Activated naive CD8-positive, alpha-beta T cell treated with anti-CD3 and anti-CD28 coated beads, Interleukin-2, amount 10 ng/mL, durations not matched to agents 7 days and 5 days (primary cell): ENCODE measurements around the gene TOR1AIP2. TPM values are rescaled to one million over a fixed set of nuclear protein-coding genes. Genes with fewer than 3 reads are reported as not detected.

ENCODE experiments used
- ATAC-seq: fragments of 150-1000 bp; cut with Tn5 transposase; one replicate; pipeline ENCODE4 v1.10.0; 2021; ENCODE audit warnings: low read depth, moderate library complexity
- POLR2A ChIA-PET: fragments of 350-600 bp; sonication (Branson Sonifier 250); formaldehyde crosslinking; loops from one replicate; lab custom pipeline; 2021; ENCODE audit warnings: antibody characterized with exemption; lab: Charles Lee
- DNase-seq: peaks from one replicate; pipeline ENCODE4 v3.0.0; 2021
- H3K27ac Mint-ChIP-seq: one replicate; pipeline ENCODE4 v1.8.0; 2022; ENCODE audit warnings: mild to moderate bottlenecking, mixed read lengths
- H3K27me3 Mint-ChIP-seq: one replicate; pipeline ENCODE4 v1.8.0; 2022; ENCODE audit warnings: mild to moderate bottlenecking, moderate library complexity, mixed read lengths
- H3K36me3 Mint-ChIP-seq: one replicate; pipeline ENCODE4 v1.8.0; 2021; ENCODE audit warnings: mild to moderate bottlenecking, mixed read lengths
- H3K4me1 Mint-ChIP-seq: one replicate; pipeline ENCODE4 v1.8.0; 2021; ENCODE audit warnings: mixed read lengths
- H3K4me3 Mint-ChIP-seq: one replicate; pipeline ENCODE4 v1.8.0; 2022; ENCODE audit warnings: mild to moderate bottlenecking, moderate library complexity, mixed read lengths
- H3K9me3 Mint-ChIP-seq: one replicate; pipeline ENCODE4 v1.8.0; 2021; ENCODE audit warnings: mixed read lengths
- total RNA-seq, 2 experiments: library from RNA; stranded (reverse); gene quantifications; one replicate each; pipeline ENCODE4 v1.2.3, GENCODE V29; 2021

Gene TOR1AIP2
- total RNA-seq, 2 experiments from 2014 or later: 45.6 to 48.5 TPM

GRCh38 chr1:179888071-179888470, 10.5 kb upstream of the TOR1AIP2 start:
- peaks cover 22% of the 10 kb centered on the region for H3K4me1 Mint-ChIP-seq
- no peaks in the 10 kb centered on the region for H3K27me3 Mint-ChIP-seq
- peak overlapping the region; percentile 6 for H3K4me3 Mint-ChIP-seq
- DNase-seq: no peak
- H3K36me3 Mint-ChIP-seq: peaks cover 17% of the 10 kb centered on the region
- no peaks in the 10 kb centered on the region for H3K9me3 Mint-ChIP-seq
- POLR2A ChIA-PET: no interaction called here
- H3K27ac Mint-ChIP-seq: peak overlapping the region; percentile 0
- ATAC-seq: no peak

GRCh38 chr1:179883745-179884138, 6.1 kb upstream of the TOR1AIP2 start:
- Mint-ChIP-seq H3K36me3 (peaks cover 15% of the 10 kb centered on the region), H3K4me1 (peaks cover 30% of the 10 kb centered on the region), H3K27me3 (no peaks in the 10 kb centered on the region), H3K27ac (peak overlapping the region; percentile 99), H3K9me3 (no peaks in the 10 kb centered on the region), H3K4me3 (peak overlapping the region; percentile 94)
- DNase-seq: no peak
- peak; percentile 13 for ATAC-seq
- POLR2A ChIA-PET: interaction anchor here (0.6 to 4.8 kb wide), 11 partner anchors 9 to 271 kb away, joined by 3 to 86 read pairs (median 4); partner anchors contain the start of genes CEP350 and QSOX1

- peak overlapping the region; percentile 94 for H3K4me3 Mint-ChIP-seq
- H3K27ac Mint-ChIP-seq: peak overlapping the region; percentile 99
- ATAC-seq: peak; percentile 7
- H3K9me3 Mint-ChIP-seq: no peaks in the 10 kb centered on the region
- H3K27me3 Mint-ChIP-seq: no peaks in the 10 kb centered on the region
- POLR2A ChIA-PET: interaction anchor here (0.6 to 4.8 kb wide), 11 partner anchors 8 to 272 kb away, joined by 3 to 86 read pairs (median 4); partner anchors contain the start of genes CEP350 and QSOX1
- no peak for DNase-seq
- peaks cover 32% of the 10 kb centered on the region for H3K4me1 Mint-ChIP-seq
- peaks cover 15% of the 10 kb centered on the region for H3K36me3 Mint-ChIP-seq
Measured at GRCh38 chr1:179883040-179883744, 5.6 kb upstream of the TOR1AIP2 start.

DNA sequence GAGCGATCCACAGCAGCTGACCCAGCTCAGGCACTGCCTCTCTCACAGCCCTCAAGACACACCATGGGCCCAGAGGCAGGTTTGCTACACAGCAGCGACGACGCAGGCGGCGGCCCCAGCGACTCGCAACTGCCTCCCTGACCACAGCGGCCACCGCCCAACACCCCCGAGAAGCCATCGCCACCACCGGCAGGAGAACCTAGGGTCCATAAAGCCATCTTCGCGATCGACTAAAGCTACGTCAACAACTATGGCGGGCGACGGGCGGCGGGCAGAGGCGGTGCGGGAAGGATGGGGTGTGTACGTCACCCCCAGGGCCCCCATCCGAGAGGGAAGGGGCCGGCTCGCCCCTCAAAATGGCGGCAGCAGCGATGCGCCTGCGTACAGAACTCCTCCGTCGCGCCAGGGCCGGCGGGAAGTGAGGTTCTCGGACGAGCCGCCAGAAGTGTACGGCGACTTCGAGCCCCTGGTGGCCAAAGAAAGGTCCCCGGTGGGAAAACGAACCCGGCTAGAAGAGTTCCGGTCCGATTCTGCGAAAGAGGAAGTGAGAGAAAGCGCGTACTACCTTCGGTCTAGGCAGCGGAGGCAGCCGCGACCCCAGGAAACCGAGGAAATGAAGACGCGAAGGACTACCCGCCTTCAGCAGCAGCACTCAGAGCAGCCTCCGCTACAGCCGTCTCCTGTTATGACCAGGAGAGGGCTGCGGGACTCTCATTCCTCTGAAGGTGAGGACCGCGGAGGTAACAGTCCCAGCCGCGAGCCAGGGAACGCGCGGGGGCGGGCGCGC, 4.8 kb upstream of the TOR1AIP2 start, which contains the start of gene TOR1AIP1:
Gene TOR1AIP1 (plus strand): TSS at position 33 of the 787 bp plus-strand sequence. CDS start 218 bp downstream, at position 251.
- H3K4me1 Mint-ChIP-seq: peaks cover 31% of the 10 kb centered on the region
- H3K4me3 Mint-ChIP-seq: peak within 1 kb of the TSS; percentile 94
- H3K27ac Mint-ChIP-seq: peak within 1 kb of the TSS; percentile 99
- no peaks in the 10 kb centered on the region for H3K27me3 Mint-ChIP-seq
- H3K9me3 Mint-ChIP-seq: no peaks in the 10 kb centered on the region
- ATAC-seq (peak; percentile 86), DNase-seq (peak; percentile 94)
- POLR2A ChIA-PET: interaction anchor here (0.8 to 4.8 kb wide), 11 partner anchors 10 to 273 kb away, joined by 3 to 86 read pairs (median 4); partner anchors contain the start of genes CEP350 and QSOX1
- H3K36me3 Mint-ChIP-seq: peaks cover 14% of the 10 kb centered on the region

- no peak for DNase-seq
- Mint-ChIP-seq H3K27ac (peak overlapping the region; percentile 99), H3K4me1 (peaks cover 31% of the 10 kb centered on the region), H3K36me3 (peaks cover 14% of the 10 kb centered on the region), H3K27me3 (no peaks in the 10 kb centered on the region), H3K9me3 (no peaks in the 10 kb centered on the region), H3K4me3 (peak overlapping the region; percentile 94)
- ATAC-seq: no peak
- POLR2A ChIA-PET: interaction anchor here (1.2 to 4.8 kb wide), 6 partner anchors 10 to 273 kb away, joined by 3 to 86 read pairs (median 10); partner anchors contain the start of genes CEP350 and QSOX1
Measured at GRCh38 chr1:179881642-179882252, 4.1 kb upstream of the TOR1AIP2 start.

DNA sequence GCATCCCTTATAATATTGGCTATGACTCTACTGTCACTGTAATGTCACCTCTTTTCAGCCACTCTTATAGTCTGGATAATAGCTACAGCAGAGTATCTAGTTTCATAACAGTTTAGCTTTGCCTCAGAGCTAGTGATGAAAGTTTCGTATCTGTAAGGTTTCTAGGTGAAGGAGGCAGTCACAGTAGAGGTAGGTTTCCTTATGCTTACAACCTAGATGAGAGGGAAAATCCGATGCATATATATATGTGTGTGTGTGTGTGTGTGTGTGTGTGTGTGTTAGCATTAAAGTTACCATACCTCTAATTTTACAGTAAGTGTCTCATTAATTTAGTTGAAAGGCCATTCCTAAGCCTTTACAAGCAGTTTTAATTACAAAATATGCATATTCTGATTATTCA, 2.2 kb upstream of the TOR1AIP2 start:
- Mint-ChIP-seq H3K4me3 (no peak overlapping the region), H3K9me3 (no peaks in the 10 kb centered on the region), H3K27me3 (no peaks in the 10 kb centered on the region), H3K4me1 (peaks cover 28% of the 10 kb centered on the region), H3K27ac (no peak overlapping the region), H3K36me3 (peaks cover 11% of the 10 kb centered on the region)
- POLR2A ChIA-PET: no interaction called here
- ATAC-seq: no peak
- no peak for DNase-seq

- POLR2A ChIA-PET: no interaction called here
- ATAC-seq (no peak), DNase-seq (no peak)
- Mint-ChIP-seq H3K27me3 (no peaks in the 10 kb centered on the region), H3K9me3 (no peaks in the 10 kb centered on the region), H3K27ac (peak overlapping the region; percentile 51), H3K36me3 (peaks cover 14% of the 10 kb centered on the region), H3K4me3 (peak overlapping the region; percentile 92), H3K4me1 (peaks cover 26% of the 10 kb centered on the region)
Measured at GRCh38 chr1:179876300-179876715, 1.3 kb downstream of the TOR1AIP2 start.

GRCh38 chr1:179875596-179876299, 1.9 kb downstream of the TOR1AIP2 start:
- Mint-ChIP-seq H3K4me1 (peaks cover 25% of the 10 kb centered on the region), H3K27ac (no peak overlapping the region), H3K9me3 (no peaks in the 10 kb centered on the region), H3K27me3 (no peaks in the 10 kb centered on the region), H3K4me3 (no peak overlapping the region), H3K36me3 (peaks cover 14% of the 10 kb centered on the region)
- ATAC-seq (no peak), DNase-seq (no peak)
- POLR2A ChIA-PET: interaction anchor here (1.2 kb wide), 1 partner anchor 8 kb away, joined by 3 read pairs; no protein-coding TSS in a partner anchor

DNA sequence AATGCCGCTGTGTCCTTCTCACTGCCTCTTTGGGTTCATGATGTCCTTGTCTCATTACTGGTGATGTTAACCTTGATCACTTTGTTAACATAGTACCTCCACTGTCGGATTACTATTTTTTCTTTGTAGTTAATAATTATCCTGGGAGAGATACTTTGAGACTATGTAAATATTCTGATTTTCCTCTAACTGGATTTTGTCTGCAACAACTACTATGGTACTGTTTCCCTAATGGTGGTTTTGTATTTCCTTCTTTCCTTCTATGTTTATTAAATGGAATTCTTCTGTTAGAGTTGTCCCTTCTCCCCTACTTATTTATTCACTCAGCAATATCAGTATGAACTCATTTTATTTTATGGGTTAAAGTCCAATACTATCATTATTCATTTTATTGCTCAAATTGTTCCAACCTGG, 4.2 kb downstream of the TOR1AIP2 start:
- Mint-ChIP-seq H3K36me3 (peaks cover 14% of the 10 kb centered on the region), H3K4me1 (peaks cover 21% of the 10 kb centered on the region), H3K4me3 (no peak overlapping the region), H3K9me3 (no peaks in the 10 kb centered on the region), H3K27me3 (no peaks in the 10 kb centered on the region), H3K27ac (no peak overlapping the region)
- DNase-seq (no peak), ATAC-seq (no peak)
- POLR2A ChIA-PET: interaction anchor here (1.4 kb wide), 1 partner anchor 81 kb away, joined by 3 read pairs; the partner anchor contains the start of gene CEP350

GRCh38 chr1:179872558-179872957, 5.0 kb downstream of the TOR1AIP2 start:
- H3K9me3 Mint-ChIP-seq: no peaks in the 10 kb centered on the region
- peaks cover 14% of the 10 kb centered on the region for H3K36me3 Mint-ChIP-seq
- no peak overlapping the region for H3K27ac Mint-ChIP-seq
- ATAC-seq (no peak), DNase-seq (no peak)
- POLR2A ChIA-PET: interaction anchor here (1.0 kb wide), 1 partner anchor 10 kb away, joined by 5 read pairs; the partner anchor contains the start of gene TOR1AIP1
- H3K4me3 Mint-ChIP-seq: no peak overlapping the region
- peaks cover 16% of the 10 kb centered on the region for H3K4me1 Mint-ChIP-seq
- no peaks in the 10 kb centered on the region for H3K27me3 Mint-ChIP-seq

DNA sequence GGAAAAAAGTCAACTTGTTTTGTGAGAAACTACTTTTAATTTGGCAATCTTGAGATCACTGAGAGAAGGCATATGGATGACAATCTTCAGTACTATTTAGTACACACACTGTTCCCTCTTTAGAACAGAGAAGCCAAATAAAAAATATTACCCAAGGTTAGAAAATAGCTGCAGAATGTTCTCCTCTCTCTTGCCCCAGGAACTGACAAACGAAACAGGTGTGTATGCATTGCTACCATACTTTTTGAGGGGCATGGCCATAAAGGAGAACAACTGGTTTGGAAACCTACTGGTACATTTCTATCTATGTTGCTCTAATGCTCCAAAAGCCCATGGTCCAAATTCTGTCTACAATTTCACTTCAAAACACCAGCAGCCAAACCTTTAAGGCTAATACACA, 5.7 kb downstream of the TOR1AIP2 start:
- Mint-ChIP-seq H3K4me1 (peaks cover 16% of the 10 kb centered on the region), H3K36me3 (peaks cover 14% of the 10 kb centered on the region), H3K27ac (no peak overlapping the region), H3K4me3 (no peak overlapping the region), H3K9me3 (no peaks in the 10 kb centered on the region), H3K27me3 (no peaks in the 10 kb centered on the region)
- POLR2A ChIA-PET: interaction anchor here (1.0 kb wide), 1 partner anchor 11 kb away, joined by 5 read pairs; the partner anchor contains the start of gene TOR1AIP1
- DNase-seq: no peak
- ATAC-seq: no peak

DNA sequence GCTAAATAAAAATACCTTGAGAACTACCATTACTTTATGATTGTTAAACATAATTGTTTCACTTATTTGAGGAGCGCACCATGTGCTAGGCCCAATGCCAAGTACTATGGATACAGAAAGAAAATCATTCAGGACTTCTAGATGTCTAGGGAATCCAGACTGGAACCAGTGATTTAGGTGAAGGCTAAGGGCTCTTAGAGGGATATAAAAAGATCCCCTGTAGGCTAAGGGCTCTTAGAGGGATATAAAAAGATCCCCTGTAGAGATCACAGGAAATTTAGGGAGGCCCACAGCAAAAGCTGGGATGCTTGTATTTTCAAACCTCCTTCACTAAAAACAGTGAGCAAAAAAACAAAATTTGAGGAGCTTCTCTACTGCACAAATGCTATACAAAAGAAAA, 6.7 kb downstream of the TOR1AIP2 start:
- Mint-ChIP-seq H3K4me1 (peaks cover 12% of the 10 kb centered on the region), H3K27me3 (no peaks in the 10 kb centered on the region), H3K4me3 (no peak overlapping the region), H3K36me3 (peaks cover 14% of the 10 kb centered on the region), H3K27ac (no peak overlapping the region), H3K9me3 (no peaks in the 10 kb centered on the region)
- ATAC-seq: no peak
- DNase-seq: no peak
- POLR2A ChIA-PET: interaction anchor here (1.0 kb wide), 1 partner anchor 12 kb away, joined by 3 read pairs; the partner anchor contains the start of gene TOR1AIP1
